Measurements from ENCODE around the gene CAPS.

Gene CAPS

GRCh38 chr19:5953680-5954213 is 39.7 kb downstream of the CAPS start:
- in situ Hi-C loops (cut with HindIII; ENCODE audit: low sequenced_read_pairs), result no loop called here

DNA sequence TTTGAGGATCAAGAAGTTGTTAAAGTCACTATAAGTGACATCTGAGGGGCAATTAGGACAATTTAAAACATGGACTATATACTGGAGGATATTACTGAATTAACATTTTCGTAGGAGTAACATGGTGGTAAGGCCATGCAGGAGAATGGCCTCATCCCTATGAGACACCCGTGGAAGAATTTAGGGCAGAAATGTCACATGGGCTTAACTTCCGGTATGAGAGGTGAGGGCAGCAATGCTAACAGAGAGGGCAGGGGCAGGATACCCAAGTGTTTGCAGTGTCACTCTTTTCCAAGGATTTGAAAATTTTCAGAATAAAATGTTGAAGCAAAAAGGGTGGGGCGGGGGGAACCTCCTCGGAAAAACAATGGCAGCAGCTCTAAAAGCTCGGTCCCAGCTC is 40.2 kb downstream of the CAPS start:
- in situ Hi-C loops (cut with HindIII; ENCODE audit: low sequenced_read_pairs), result no loop called here

DNA sequence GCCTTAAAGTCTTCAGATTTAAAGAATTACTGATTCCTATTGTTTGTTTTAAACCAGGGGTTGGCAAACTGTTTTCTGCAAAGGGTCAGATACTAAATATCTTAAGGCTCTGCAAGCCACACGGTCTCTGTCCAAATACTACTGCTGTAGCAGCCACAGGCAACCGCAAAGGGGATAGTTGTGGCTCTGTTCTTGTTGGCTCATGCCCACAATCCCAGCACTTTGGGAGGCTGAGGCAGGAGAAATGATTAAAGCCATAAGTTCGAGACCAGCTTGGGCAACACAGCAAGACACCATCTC is 41.5 kb downstream of the CAPS start:
- in situ Hi-C loops (cut with HindIII; ENCODE audit: low sequenced_read_pairs), result no loop called here

DNA sequence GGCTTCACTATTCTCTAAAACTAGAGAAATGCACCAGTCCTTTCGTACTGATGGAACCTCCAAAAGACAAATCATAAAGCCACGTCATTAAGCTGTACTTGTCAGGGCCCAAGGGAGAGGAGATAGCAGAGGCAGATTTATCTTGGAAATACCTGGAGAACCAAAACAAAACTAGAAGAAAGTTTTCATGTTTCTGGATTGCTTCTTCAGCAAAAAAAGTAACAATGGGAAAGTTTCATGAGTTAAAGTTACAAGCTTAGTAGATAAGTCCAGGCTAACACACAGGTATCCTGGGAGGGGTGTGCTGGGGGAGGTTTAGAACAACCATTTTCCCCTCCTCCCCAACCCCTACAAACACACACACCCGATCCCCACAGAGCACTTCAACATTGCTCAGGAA is 42.3 kb downstream of the CAPS start:
- in situ Hi-C loops (cut with HindIII; ENCODE audit: low sequenced_read_pairs), result no loop called here

DNA sequence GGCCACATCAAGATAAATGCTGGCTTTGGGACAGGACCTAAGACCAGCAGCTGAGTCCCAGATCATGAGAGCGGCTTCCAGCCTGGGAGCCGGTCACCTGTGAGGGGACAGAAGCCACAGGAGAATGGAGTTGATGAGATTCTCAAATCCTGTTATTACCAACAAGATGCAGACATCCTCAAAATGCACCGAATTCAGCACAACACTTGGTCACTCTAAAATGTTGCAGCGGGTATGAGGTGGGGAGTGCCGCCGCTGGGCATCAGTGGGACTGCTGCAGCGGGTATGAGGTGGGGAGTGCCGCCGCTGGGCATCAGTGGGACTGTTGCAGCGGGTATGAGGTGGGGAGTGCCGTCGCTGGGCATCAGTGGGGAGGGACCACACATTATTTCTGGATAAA is 42.7 kb downstream of the CAPS start:
- in situ Hi-C loops (cut with HindIII; ENCODE audit: low sequenced_read_pairs), result no loop called here

- in situ Hi-C loops (cut with HindIII; ENCODE audit: low sequenced_read_pairs), result no loop called here
Measured at GRCh38 chr19:5957170-5957569, 43.1 kb downstream of the CAPS start.

DNA sequence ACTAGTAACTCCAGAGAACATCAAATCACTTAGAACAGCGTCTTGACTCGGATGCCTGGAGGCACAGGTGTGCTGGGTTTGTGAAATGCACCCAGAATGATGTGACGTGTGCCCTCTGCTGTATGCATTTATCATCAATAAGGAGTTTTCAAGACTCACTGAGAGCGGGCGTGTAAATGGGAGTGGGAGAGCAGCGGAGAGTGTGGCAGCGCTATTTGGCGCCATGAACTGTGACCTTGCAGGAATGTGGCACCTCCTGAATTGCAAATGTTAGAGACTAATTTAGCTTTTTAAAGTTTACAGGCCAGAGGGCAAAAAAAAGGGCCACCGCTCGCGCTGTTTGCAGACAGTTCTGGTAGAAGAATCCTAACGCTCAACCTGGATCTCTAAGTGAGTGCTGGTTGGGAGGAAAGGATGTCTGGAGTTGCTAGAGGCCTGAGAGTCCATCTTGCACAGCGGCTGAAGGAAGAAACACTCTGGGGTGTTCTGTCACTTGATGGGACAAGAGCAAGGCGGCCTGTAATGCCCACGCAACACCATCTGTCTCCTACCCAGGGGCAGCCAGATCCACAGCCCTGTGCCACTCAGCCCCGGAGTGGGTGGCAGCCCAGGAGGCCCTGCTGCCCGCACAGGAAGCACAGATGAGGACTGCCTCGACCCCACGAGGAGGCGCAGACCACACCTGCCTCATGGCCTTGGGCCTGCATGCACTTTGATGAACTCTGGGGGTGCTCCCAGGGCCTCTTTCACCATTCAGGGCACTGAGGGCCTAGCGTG is 44.2 kb downstream of the CAPS start:
- in situ Hi-C loops (cut with HindIII; ENCODE audit: low sequenced_read_pairs), result no loop called here

DNA sequence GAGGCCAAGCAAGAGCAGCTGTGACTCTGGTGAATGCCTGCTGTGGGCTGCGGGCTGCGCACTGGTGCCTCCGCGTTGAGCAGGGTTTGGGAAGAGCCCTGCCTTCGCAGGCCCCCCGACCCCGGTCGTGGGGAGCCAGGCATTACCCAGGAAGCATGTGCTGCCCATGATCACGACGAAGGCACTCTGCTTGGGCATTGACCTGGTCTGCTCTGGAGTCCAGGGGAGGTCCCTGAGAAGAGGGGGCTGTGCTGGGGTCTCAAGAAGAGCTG is 44.7 kb downstream of the CAPS start:
- in situ Hi-C loops (cut with HindIII; ENCODE audit: low sequenced_read_pairs), result no loop called here

GRCh38 chr19:5959260-5960004 is 45.4 kb downstream of the CAPS start:
- in situ Hi-C loops (cut with HindIII; ENCODE audit: low sequenced_read_pairs), result loop anchor here (5.0 to 10.0 kb wide), 2 partner anchors 32 to 75 kb away; no protein-coding TSS in a partner anchor

DNA sequence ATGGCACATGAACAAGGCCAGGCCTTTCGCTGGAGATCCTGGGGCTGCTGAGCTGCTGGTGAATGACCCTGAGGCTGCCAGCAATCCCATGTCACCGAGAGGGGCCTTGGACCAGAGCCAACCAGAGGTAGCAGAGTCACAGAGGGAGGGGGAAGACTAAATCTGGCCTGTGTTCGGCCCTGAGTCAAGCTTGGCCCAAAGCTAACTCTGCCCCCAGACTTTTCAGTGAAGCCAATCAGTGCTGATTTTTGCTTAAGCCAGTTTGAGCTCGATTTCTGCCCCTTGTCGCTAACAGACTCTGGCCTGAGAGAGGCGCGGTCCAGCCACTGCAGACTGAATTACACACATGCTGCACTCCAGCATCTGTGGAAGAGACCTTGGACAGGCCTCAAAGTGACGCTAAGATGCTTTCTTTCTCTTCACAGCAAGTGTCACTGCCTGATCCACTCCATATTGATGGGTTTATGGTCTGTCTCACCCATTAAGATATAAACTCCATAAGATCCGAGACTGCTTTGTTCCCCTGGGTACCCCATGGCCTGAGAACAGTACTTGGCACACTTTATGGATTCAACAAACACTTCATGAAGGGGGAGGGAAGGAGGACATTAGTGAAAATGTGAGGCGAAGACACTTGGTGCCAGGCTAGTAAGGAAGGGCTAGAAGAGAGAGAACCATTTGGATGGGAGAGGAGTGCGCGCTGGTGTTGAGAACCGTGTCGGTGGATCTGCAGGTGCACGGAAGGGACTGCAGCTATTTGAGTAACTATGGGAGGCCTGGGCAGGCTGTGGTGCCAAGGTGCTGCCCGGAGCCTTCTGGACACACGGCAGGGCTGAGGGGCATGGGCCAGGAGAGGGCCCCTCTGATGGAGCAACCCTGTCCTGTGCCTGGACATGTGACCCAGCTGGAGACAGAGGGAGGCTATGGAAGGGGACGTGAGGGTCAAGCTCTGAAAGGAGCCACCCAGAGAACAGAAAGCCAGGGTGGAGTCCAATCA is 46.2 kb downstream of the CAPS start:
- in situ Hi-C loops (cut with HindIII; ENCODE audit: low sequenced_read_pairs), result loop anchor here (5.0 to 10.0 kb wide), 2 partner anchors 33 to 74 kb away; no protein-coding TSS in a partner anchor

- in situ Hi-C loops (cut with HindIII; ENCODE audit: low sequenced_read_pairs), result loop anchor here (5.0 to 10.0 kb wide), 2 partner anchors 34 to 73 kb away; no protein-coding TSS in a partner anchor
Measured at GRCh38 chr19:5961641-5961968, 47.6 kb downstream of the CAPS start.

GRCh38 chr19:5961969-5962945 is 48.2 kb downstream of the CAPS start:
- in situ Hi-C loops (cut with HindIII; ENCODE audit: low sequenced_read_pairs), result loop anchor here (5.0 to 10.0 kb wide), 2 partner anchors 35 to 73 kb away; no protein-coding TSS in a partner anchor

GRCh38 chr19:5963259-5963658 is 49.2 kb downstream of the CAPS start:
- in situ Hi-C loops (cut with HindIII; ENCODE audit: low sequenced_read_pairs), result loop anchor here (5.0 to 10.0 kb wide), 2 partner anchors 36 to 72 kb away; no protein-coding TSS in a partner anchor

DNA sequence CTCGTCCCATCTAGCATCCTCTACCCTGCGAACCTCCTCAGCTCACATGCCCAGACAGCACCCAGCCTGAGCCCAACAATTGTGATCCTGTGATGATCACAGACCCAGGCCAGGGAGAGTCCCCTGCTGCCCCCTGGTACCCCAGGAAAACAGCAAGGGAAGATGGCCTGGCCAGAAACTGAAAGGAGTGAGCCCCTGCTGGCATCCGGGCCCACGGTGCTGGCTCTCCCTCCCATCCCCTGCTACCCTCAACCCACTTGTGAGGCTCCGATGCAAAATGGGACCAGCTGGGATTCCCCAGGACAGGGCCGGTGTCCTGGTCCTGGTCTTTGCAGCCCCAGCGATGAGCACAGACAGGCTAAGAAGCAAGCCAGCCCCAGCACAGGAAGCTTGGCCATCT is 49.8 kb downstream of the CAPS start:
- in situ Hi-C loops (cut with HindIII; ENCODE audit: low sequenced_read_pairs), result loop anchor here (5.0 to 10.0 kb wide), 2 partner anchors 37 to 71 kb away; no protein-coding TSS in a partner anchor

DNA sequence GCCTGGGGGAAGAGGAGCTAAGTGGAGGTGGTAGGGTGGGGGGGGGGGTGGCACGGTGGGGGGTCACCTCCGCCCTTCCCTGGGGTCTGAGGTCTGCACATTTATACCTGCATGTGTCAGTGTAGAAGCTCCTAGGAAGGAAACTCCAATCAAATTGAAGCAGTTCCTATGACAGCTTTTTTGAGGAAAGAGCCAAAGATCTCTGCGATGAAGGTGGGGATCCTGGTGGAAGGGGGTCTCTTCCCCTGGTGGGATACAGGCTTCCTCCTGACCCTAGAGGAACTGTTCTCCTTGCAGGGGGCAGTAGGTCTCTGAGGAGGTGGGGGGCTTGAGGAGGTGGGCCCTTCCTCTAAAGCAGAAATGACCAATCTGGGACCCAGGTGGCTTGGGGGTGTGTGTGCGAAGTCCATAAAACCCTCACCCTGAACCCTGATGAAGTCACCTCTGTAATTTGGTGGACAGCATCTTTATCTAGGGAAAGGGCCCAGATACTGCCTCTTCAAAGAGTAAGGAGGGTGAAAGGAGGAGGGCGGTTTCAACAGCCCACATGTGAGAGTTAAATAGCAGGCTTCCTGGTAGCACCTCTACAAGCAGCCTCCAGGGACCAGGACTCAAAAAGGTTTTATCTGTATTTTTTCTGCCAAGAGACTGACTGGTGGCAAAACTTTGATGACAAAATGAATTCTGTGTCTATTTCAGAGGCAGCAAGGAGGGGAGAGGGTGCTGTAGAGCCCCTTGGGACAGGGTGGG is 50.9 kb downstream of the CAPS start:
- in situ Hi-C loops (cut with HindIII; ENCODE audit: low sequenced_read_pairs), result loop anchor here (5.0 to 10.0 kb wide), 2 partner anchors 38 to 70 kb away; no protein-coding TSS in a partner anchor
